Measurements from ENCODE around the gene OPRM1.

OPRM1 gene

GRCh38 chr6:154080461-154081189, 41.6 kb downstream of the OPRM1 start:
- DNase-seq (ENCODE audit: insufficient read length, low spot score), result no peak
- no peak for FAIRE-seq

GRCh38 chr6:154086510-154086909, 47.5 kb downstream of the OPRM1 start:
- FAIRE-seq, result no peak

GRCh38 chr6:154092326-154092962, 53.4 kb downstream of the OPRM1 start:
- DNase-seq (ENCODE audit: insufficient read length, low spot score), result no peak
- FAIRE-seq, result no peak

More at GRCh38 chr6:154086510-154086909, 47.5 kb downstream of the OPRM1 start:
- no peak for DNase-seq (ENCODE audit: insufficient read length, low spot score)

GRCh38 chr6:154093231-154094044, 54.4 kb downstream of the OPRM1 start:
- no peak for FAIRE-seq
- no peak for DNase-seq (ENCODE audit: insufficient read length, low spot score)

GRCh38 chr6:154095571-154095970, 56.5 kb downstream of the OPRM1 start:
- DNase-seq (ENCODE audit: insufficient read length, low spot score), result no peak
- no peak for FAIRE-seq

- no peak for DNase-seq (ENCODE audit: insufficient read length, low spot score)
- no peak for FAIRE-seq
These were observed 57.3 kb downstream of the OPRM1 start for GRCh38 chr6:154096316-154096715.

- DNase-seq (ENCODE audit: insufficient read length, low spot score), result no peak
- FAIRE-seq, result no peak
These were observed 57.8 kb downstream of the OPRM1 start for GRCh38 chr6:154096834-154097233.

GRCh38 chr6:154099211-154099610, 60.2 kb downstream of the OPRM1 start:
- DNase-seq (ENCODE audit: insufficient read length, low spot score), result no peak
- no peak for FAIRE-seq

GRCh38 chr6:154106251-154106650, 67.2 kb downstream of the OPRM1 start:
- no peak for FAIRE-seq
- no peak for DNase-seq (ENCODE audit: insufficient read length, low spot score)

GRCh38 chr6:154111025-154111424, 72.0 kb downstream of the OPRM1 start:
- no peak for FAIRE-seq
- no peak for DNase-seq (ENCODE audit: insufficient read length, low spot score)

GRCh38 chr6:154112181-154112809, 73.3 kb downstream of the OPRM1 start:
- no peak for DNase-seq (ENCODE audit: insufficient read length, low spot score)

GRCh38 chr6:154113392-154113791, 74.4 kb downstream of the OPRM1 start:
- no peak for DNase-seq (ENCODE audit: insufficient read length, low spot score)
- FAIRE-seq, result no peak

More at GRCh38 chr6:154112181-154112809, 73.3 kb downstream of the OPRM1 start:
- no peak for FAIRE-seq

GRCh38 chr6:154117485-154117884, 78.4 kb downstream of the OPRM1 start:
- FAIRE-seq (no peak), DNase-seq (ENCODE audit: insufficient read length, low spot score) (no peak)

- no peak for DNase-seq (ENCODE audit: insufficient read length, low spot score)
- no peak for FAIRE-seq
These were observed 83.3 kb downstream of the OPRM1 start for GRCh38 chr6:154122195-154122925.

GRCh38 chr6:154123155-154123956, 84.3 kb downstream of the OPRM1 start:
- no peak for FAIRE-seq
- DNase-seq (ENCODE audit: insufficient read length, low spot score), result no peak

GRCh38 chr6:154125421-154125820, 86.4 kb downstream of the OPRM1 start:
- FAIRE-seq (no peak), DNase-seq (ENCODE audit: insufficient read length, low spot score) (no peak)

- FAIRE-seq (no peak), DNase-seq (ENCODE audit: insufficient read length, low spot score) (no peak)
These were observed 88.6 kb downstream of the OPRM1 start for GRCh38 chr6:154127657-154128056.

GRCh38 chr6:154134471-154135147, 95.6 kb downstream of the OPRM1 start:
- no peak for FAIRE-seq
- DNase-seq (ENCODE audit: insufficient read length, low spot score), result no peak

GRCh38 chr6:154138793-154139192, 99.8 kb downstream of the OPRM1 start:
- FAIRE-seq (no peak), DNase-seq (ENCODE audit: insufficient read length, low spot score) (no peak)

Data from GM19239 (cell line).